GM21390 (cell line): Measurements from ENCODE around the gene RSPO1.
"Not testable (repeated sequence)": the region's sequence is repeated elsewhere in the genome, so short reads cannot be mapped to it uniquely, and the experiment has no call there.

Experiments used
- ATAC-seq: cut with Tn5 transposase; IDR thresholded peaks from one replicate; pipeline ENCODE4 v1.9.1; 2021; ENCODE audit not compliant: unreplicated experiment

RSPO1 gene

GRCh38 chr1:37622131-37622530 is 12.6 kb downstream of the RSPO1 start:
- ATAC-seq, result no peak

- ATAC-seq, result no peak
Observed at GRCh38 chr1:37621326-37621870, 13.3 kb downstream of the RSPO1 start.

- ATAC-seq, result no peak
Observed at GRCh38 chr1:37620707-37621106, 14.0 kb downstream of the RSPO1 start.

- no peak for ATAC-seq
Observed at GRCh38 chr1:37616330-37616729, 18.4 kb downstream of the RSPO1 start.

GRCh38 chr1:37614105-37614504 is 20.6 kb downstream of the RSPO1 start:
- no peak for ATAC-seq

- ATAC-seq, result no peak
Observed at GRCh38 chr1:37612186-37612585, 22.5 kb downstream of the RSPO1 start.

GRCh38 chr1:37609994-37610393 is 24.7 kb downstream of the RSPO1 start:
- ATAC-seq, result no peak

GRCh38 chr1:37609002-37609401 is 25.7 kb downstream of the RSPO1 start:
- no peak for ATAC-seq

GRCh38 chr1:37606481-37607263 is 28.0 kb downstream of the RSPO1 start:
- ATAC-seq, result no peak

- no peak for ATAC-seq
Observed at GRCh38 chr1:37605806-37606474, 28.8 kb downstream of the RSPO1 start.

- ATAC-seq, result no peak
Observed at GRCh38 chr1:37605061-37605650, 29.5 kb downstream of the RSPO1 start.

GRCh38 chr1:37602750-37603694 is 31.7 kb downstream of the RSPO1 start:
- ATAC-seq, result no peak

GRCh38 chr1:37601441-37601840 is 33.3 kb downstream of the RSPO1 start:
- ATAC-seq, result no peak

- ATAC-seq, result no peak
Observed at GRCh38 chr1:37599940-37600339, 34.8 kb downstream of the RSPO1 start.

GRCh38 chr1:37596182-37596667 is 38.5 kb downstream of the RSPO1 start:
- no peak for ATAC-seq

- ATAC-seq, result peak; percentile 97
Observed at GRCh38 chr1:37595440-37596181, 39.1 kb downstream of the RSPO1 start, which contains the start of gene GNL2. Gene GNL2, minus strand, starts transcription at chr1:37595937. Its CDS starts 115 bp downstream, at chr1:37595822.

GRCh38 chr1:37593726-37594125 is 41.0 kb downstream of the RSPO1 start:
- no peak for ATAC-seq

GRCh38 chr1:37588939-37589338 is 45.8 kb downstream of the RSPO1 start:
- no peak for ATAC-seq

- not testable (repeated sequence) for ATAC-seq
Observed at GRCh38 chr1:37584544-37584943, 50.1 kb downstream of the RSPO1 start.

GRCh38 chr1:37575692-37576091 is 59.0 kb downstream of the RSPO1 start:
- ATAC-seq, result no peak
